Liver (tissue), 9 donors: ENCODE data around the gene CAMKK1. TPM values are rescaled to one million over a fixed set of nuclear protein-coding genes. Genes with fewer than 3 reads are reported as not detected.

Source experiments
- DNase-seq: peaks from one replicate; pipeline ENCODE4 v3.0.0-alpha.2; 2017; ENCODE audit warnings: low spot score
- H3K27ac ChIP-seq, 2 donors: one replicate each; pipeline ENCODE4 v1.7.0; 2013; ENCODE audit warnings: inconsistent platforms in 2 of 2, low read length in 2 of 2, control low read depth in 1 of 2, low read depth in 1 of 2, mild to moderate bottlenecking in 1 of 2
- H3K27me3 ChIP-seq, 4 donors: one replicate each; pipeline versions ENCODE4 v1.6.1 to v1.7.0; 2013; ENCODE audit warnings: low read length in 3 of 4, inconsistent platforms in 1 of 4, mild to moderate bottlenecking in 1 of 4, moderate library complexity in 1 of 4; ENCODE audit not compliant: control insufficient read depth in 4 of 4, insufficient read depth in 4 of 4
- H3K36me3 ChIP-seq, 4 donors: one replicate each; pipeline versions ENCODE4 v1.6.1 to v1.7.0; 2013; ENCODE audit warnings: low read length in 3 of 4, mild to moderate bottlenecking in 3 of 4, low read depth in 1 of 4, moderate library complexity in 1 of 4; ENCODE audit not compliant: control insufficient read depth in 4 of 4, insufficient read depth in 3 of 4
- H3K4me1 ChIP-seq, 4 donors: one replicate each; pipeline versions ENCODE4 v1.6.1 to v1.7.0; 2013; ENCODE audit warnings: low read length in 3 of 4, mild to moderate bottlenecking in 3 of 4, moderate library complexity in 1 of 4; ENCODE audit not compliant: control insufficient read depth in 4 of 4, insufficient read depth in 4 of 4
- H3K4me3 ChIP-seq, 3 donors: one replicate each; pipeline versions ENCODE4 v1.6.1 to v1.7.0; 2013; ENCODE audit warnings: low read length in 3 of 3, control low read depth in 1 of 3, low read depth in 1 of 3, mild to moderate bottlenecking in 1 of 3
- H3K9ac ChIP-seq, 2 donors: one replicate each; pipeline ENCODE4 v1.7.0; 2013; ENCODE audit warnings: low read length in 2 of 2, mild to moderate bottlenecking in 2 of 2, moderate library complexity in 2 of 2, control low read depth in 1 of 2, low read depth in 1 of 2
- H3K9me3 ChIP-seq, 4 donors: one replicate each; pipeline versions ENCODE4 v1.6.1 to v1.7.0; 2013; ENCODE audit warnings: low read length in 3 of 4; ENCODE audit not compliant: control insufficient read depth in 4 of 4
- ATF3 ChIP-seq: IDR thresholded peaks from 2 replicates; pipeline ENCODE4 v1.6.1; 2016; ENCODE audit warnings: antibody characterized with exemption
- CTCF ChIP-seq: fragments of 150-350 bp; IDR thresholded peaks from 2 replicates; pipeline ENCODE4 v1.5.1; 2017; ENCODE audit warnings: improper control_type of control experiment, low read depth, low read length; ENCODE audit not compliant: missing input control
- EGR1 ChIP-seq, 2 donors: IDR thresholded peaks; 2 replicates each; pipeline ENCODE4 v1.6.1; 2016 to 2018; ENCODE audit warnings: antibody characterized with exemption in 2 of 2, low read depth in 2 of 2
- FOXA2 ChIP-seq: IDR thresholded peaks from 2 replicates; pipeline ENCODE4 v1.6.1; 2016; ENCODE audit warnings: antibody characterized with exemption
- GABPA ChIP-seq, 2 donors: IDR thresholded peaks in 1 of 2; conservative IDR thresholded peaks in 1 of 2; 2 replicates each; pipeline ENCODE4 v1.6.1; 2016; ENCODE audit warnings: antibody characterized with exemption in 2 of 2, mild to moderate bottlenecking in 1 of 2, moderate library complexity in 1 of 2
- HNF4A ChIP-seq, 2 donors: conservative IDR thresholded peaks; 2 replicates each; pipeline ENCODE4 v1.6.1; 2016; ENCODE audit warnings: antibody characterized with exemption in 2 of 2, mild to moderate bottlenecking in 2 of 2
- HNF4G ChIP-seq: IDR thresholded peaks from 2 replicates; pipeline ENCODE4 v1.6.1; 2016; ENCODE audit warnings: antibody characterized with exemption
- JUND ChIP-seq, 2 donors: IDR thresholded peaks; 2 replicates each; pipeline ENCODE4 v1.6.1; 2016; ENCODE audit warnings: antibody characterized with exemption in 2 of 2
- MAX ChIP-seq: IDR thresholded peaks from 2 replicates; pipeline ENCODE4 v1.6.1; 2016; ENCODE audit warnings: antibody characterized with exemption
- NR2F2 ChIP-seq: IDR thresholded peaks from 2 replicates; pipeline ENCODE4 v1.6.1; 2016; ENCODE audit warnings: antibody characterized with exemption
- RAD21 ChIP-seq, 2 donors: IDR thresholded peaks; 2 replicates each; pipeline ENCODE4 v1.6.1; 2016; ENCODE audit warnings: antibody characterized with exemption in 2 of 2, mild to moderate bottlenecking in 2 of 2
- REST ChIP-seq: IDR thresholded peaks from 2 replicates; pipeline ENCODE4 v1.6.1; 2016; ENCODE audit warnings: antibody characterized with exemption, mild to moderate bottlenecking
- RXRA ChIP-seq, 2 donors: IDR thresholded peaks; 2 replicates each; pipeline ENCODE4 v1.6.1; 2017 to 2018; ENCODE audit warnings: antibody characterized with exemption in 2 of 2, mild to moderate bottlenecking in 1 of 2
- SP1 ChIP-seq: IDR thresholded peaks from 2 replicates; pipeline ENCODE4 v1.6.1; 2018; ENCODE audit warnings: antibody characterized with exemption, mild to moderate bottlenecking
- TAF1 ChIP-seq: conservative IDR thresholded peaks from 2 replicates; pipeline ENCODE4 v1.6.1; 2016; ENCODE audit warnings: antibody characterized with exemption, mild to moderate bottlenecking
- YY1 ChIP-seq: IDR thresholded peaks from 2 replicates; pipeline ENCODE4 v1.6.1; 2016; ENCODE audit warnings: antibody characterized with exemption, mild to moderate bottlenecking
- ZBTB33 ChIP-seq: IDR thresholded peaks from 2 replicates; pipeline ENCODE4 v1.6.1; 2016; ENCODE audit warnings: antibody characterized with exemption
- WGBS: extraction: QIAGEN DNeasy Blood & Tissue Kit; methylation state at CpG from one replicate; pipeline ENCODE4 v1.1.7; 2013; 5-methylcytosine and 5-hydroxymethylcytosine counted together
- polyA plus RNA-seq, 2 donors: library from polyadenylated mRNA; stranded (reverse) in 1 of 2; unstranded in 1 of 2; fragments of 200-250 nt in 1 of 2; fragments of >200 nt in 1 of 2; fragmentation: Nextera tagmentation in 1 of 2; extraction: Ambion mirVana in 1 of 2; gene quantifications; one replicate each; pipeline versions ENCODE4 v1.2.1 to v1.2.3, GENCODE V29; 2013 to 2015
- total RNA-seq, 2 donors: library from RNA; depleted of rRNA; stranded (reverse); fragments of >200 nt; gene quantifications; one replicate each; pipeline ENCODE4 v1.2.3, GENCODE V29; 2014
- donor health status: healthy.
- donor health status: healthy.
- donor health status: healthy.
- donor health status: healthy.
- donor health status: healthy.

Gene CAMKK1
- total and polyA plus RNA-seq, 4 donors: 0.24 to 0.67 (median 0.50) TPM

- H3K4me1 ChIP-seq: peaks cover 0 to 23% (median 9%) of the 10 kb centered on the region in 4 donors
- peaks cover 0 to 2% (median 0%) of the 10 kb centered on the region in 4 donors for H3K27me3 ChIP-seq
- H3K36me3 ChIP-seq: no peaks in the 10 kb centered on the region
- no peak overlapping the region for H3K9ac ChIP-seq
- WGBS: 61% methylated on average over 9 of the region's 9 CpGs
- no peak for DNase-seq
- H3K27ac ChIP-seq: no peak overlapping the region
- H3K4me3 ChIP-seq: no peak overlapping the region
- TF ChIP-seq ZBTB33 (no peak), GABPA (IDR thresholded peaks at IDR 0.05 in 1 of 2, conservative IDR thresholded peaks at IDR 0.05 in 1 of 2) (no peak), REST (no peak), TAF1 (no peak), HNF4G (no peak), MAX (no peak), SP1 (no peak), RAD21 (IDR thresholded peaks at IDR 0.05) (no peak), ATF3 (no peak), JUND (IDR thresholded peaks at IDR 0.05) (no peak), RXRA (IDR thresholded peaks at IDR 0.05) (no peak), EGR1 (IDR thresholded peaks at IDR 0.05; ENCODE audit: low read depth in 2 of 2) (no peak), YY1 (no peak), CTCF (no peak), FOXA2 (no peak), HNF4A (conservative IDR thresholded peaks at IDR 0.05) (no peak), NR2F2 (no peak)
- no peaks in the 10 kb centered on the region for H3K9me3 ChIP-seq
Measured at GRCh38 chr17:3887804-3888203, 5.0 kb downstream of the CAMKK1 start.
